ENCODE data around the gene ZNF518A.

Gene ZNF518A, protein sequence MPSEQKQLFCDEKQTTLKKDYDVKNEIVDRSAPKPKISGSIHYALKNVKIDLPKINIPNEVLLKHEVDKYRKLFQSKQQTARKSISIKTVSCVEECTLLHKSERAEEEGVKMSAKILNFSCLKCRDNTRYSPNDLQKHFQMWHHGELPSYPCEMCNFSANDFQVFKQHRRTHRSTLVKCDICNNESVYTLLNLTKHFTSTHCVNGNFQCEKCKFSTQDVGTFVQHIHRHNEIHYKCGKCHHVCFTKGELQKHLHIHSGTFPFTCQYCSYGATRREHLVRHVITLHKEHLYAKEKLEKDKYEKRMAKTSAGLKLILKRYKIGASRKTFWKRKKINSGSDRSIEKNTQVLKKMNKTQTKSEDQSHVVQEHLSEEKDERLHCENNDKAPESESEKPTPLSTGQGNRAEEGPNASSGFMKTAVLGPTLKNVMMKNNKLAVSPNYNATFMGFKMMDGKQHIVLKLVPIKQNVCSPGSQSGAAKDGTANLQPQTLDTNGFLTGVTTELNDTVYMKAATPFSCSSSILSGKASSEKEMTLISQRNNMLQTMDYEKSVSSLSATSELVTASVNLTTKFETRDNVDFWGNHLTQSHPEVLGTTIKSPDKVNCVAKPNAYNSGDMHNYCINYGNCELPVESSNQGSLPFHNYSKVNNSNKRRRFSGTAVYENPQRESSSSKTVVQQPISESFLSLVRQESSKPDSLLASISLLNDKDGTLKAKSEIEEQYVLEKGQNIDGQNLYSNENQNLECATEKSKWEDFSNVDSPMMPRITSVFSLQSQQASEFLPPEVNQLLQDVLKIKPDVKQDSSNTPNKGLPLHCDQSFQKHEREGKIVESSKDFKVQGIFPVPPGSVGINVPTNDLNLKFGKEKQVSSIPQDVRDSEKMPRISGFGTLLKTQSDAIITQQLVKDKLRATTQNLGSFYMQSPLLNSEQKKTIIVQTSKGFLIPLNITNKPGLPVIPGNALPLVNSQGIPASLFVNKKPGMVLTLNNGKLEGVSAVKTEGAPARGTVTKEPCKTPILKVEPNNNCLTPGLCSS (N-terminal part only)

DNA sequence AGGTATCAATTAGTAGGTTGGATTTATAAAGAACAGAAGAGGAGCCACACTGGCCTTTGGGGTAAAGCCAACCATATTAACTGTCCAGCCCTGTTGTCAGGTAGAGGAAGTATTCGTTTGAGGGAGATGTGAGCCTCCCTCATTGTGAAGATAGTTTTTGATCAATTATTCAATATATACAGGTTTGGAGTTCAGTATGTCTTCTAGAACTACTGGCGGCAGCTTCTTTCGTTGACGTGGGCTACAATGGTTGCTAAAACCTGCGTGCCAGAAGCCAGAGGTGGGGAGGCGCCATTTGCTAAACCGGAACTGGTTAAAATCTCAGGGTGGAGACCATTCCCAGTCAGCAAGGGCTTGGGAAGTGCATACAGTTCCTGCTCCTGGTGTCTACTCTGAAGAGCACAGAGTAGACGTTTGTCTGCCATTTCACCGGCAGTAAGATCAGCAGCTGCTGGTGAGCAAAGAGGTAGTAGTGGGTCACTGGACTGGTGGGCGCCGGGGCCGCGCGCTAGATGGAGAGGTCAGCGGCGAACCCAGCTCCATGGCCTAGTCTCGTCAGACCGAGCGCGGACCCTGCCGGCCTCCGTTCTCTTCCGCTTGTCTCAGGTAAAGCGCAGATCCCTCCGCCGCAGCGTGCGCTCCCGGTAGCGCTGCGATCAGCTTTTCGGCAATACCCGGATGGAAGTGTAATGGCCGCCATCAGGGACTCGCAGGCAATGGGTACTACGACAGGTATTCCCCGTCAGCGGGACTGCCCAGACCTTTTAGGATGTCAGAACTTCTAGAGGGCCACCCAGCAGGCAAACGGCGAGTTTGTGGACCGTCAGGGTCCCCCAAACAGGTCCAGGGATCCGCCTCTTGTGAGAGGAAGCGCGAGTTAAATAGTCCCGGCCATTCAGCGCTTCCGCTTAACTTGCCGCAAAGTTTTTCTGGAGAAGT lies at the start of gene ZNF518A:
ZNF518A (plus strand) TSS at position 911 of the 939 bp plus-strand sequence. CDS start 26,026 bp downstream, outside the sequence.
- peak; percentile 78 for DNase-seq

DNA sequence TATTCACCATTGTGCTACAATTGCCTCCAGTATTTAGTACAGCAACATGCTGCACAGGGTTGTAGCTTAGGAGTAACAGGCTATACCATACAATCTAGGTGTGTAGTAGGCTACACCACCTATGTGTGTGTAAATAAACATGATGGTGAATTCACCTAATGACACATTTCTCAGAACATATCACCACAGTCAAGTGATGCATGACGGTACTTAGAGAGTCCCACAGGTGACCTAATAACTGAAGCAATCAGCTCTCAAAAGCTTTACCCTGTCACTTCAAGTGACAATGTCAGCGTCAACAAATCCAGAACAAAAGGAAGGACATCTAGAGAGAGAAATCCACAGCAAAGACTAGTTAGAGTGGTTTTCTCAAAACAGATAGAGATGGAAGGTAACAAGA lies 47.9 kb upstream of the ZNF518A start:
- DNase-seq, result no peak

DNA sequence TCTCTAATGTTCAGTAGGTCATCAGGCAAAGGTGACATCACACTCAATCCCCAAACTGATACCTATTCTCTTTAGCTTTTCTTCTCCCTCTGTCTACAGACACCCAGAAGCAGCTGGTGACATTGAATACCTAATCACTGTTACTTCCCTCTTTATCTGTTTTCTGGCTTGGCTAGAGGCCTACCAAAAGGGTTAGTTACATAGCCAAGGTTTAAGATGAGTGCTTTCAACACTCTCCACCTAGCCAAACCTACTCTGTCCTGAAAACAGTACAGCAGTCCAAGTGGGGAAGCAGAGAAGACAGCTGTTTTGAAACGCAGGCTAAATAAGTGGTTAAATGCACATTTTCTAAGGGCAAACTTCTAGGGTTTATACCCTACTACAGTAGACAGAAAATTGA lies 47.3 kb upstream of the ZNF518A start:
- no peak for DNase-seq

DNA sequence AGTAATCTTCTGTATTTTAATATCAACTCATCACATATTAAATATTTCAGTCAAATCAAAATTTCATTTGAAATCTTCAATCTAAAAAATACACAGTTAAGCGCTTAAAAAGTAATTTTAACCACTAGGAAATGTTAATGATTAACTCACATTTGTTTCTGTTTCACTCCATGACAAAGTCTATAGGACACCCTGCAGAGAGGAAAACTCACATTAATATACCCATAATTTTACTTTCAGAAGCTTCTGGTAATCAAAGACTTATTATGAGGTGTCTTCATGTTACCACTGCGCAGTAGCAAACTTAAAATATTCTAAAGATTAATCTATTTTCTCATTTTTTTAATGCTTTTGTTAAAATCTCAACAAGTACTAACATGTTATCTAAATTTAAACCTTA lies 41.0 kb upstream of the ZNF518A start:
- no peak for DNase-seq

DNA sequence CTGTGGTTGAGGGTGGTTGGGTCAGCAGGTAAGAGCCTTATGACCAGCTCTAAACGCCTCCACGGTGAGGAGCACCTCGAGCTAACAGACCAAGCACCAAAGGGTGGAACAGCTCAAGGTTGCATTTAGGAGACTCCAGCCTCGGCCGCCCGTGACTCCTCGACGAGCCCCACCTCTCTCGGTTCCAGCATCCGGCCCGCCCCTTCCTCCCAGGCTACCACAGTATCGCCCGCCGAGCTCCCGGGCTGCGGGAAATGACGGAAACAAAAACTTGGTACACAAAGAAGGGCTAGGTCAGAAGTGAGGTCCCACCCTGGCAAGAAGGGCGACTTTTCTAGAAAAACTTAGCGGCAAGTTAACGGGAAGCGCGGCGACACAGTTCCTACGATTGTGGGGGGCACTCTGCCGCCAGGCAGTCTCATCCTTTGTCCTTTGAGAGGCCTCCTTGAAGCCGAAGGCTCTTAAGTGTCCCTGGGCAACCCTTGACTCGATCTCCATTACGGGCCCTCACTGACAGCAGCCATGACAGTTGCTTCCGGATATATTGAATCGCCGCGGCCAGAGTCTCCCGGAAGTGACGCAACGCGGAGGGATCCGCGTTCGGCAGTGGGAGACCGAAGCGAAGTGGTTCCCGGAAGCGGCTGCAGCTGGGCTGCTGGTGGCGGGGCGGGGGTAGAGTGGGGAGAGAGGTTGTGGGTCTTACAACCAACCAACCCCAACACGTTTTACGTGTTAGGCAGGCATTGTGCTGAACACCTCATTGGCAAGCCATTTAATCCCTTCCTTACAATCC lies 40.2 kb upstream of the ZNF518A start:
- DNase-seq, result peak; percentile 76

DNA sequence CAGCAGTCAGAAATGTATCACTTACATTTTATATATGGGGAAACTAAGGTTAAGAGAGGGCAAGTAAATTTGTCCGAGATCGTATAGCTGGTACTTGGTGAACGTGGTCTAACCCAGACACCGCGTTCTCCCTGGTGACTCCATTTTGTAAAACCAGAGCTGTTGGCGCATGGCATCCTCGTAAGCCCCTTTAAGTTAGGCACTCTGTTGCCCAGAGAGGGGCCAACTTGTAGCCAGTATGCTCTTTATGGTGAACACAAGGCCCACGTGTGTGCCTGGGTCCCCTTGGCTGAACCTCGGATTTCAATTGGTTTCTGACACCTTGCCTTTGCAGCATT lies 39.7 kb upstream of the ZNF518A start:
- no peak for DNase-seq

DNA sequence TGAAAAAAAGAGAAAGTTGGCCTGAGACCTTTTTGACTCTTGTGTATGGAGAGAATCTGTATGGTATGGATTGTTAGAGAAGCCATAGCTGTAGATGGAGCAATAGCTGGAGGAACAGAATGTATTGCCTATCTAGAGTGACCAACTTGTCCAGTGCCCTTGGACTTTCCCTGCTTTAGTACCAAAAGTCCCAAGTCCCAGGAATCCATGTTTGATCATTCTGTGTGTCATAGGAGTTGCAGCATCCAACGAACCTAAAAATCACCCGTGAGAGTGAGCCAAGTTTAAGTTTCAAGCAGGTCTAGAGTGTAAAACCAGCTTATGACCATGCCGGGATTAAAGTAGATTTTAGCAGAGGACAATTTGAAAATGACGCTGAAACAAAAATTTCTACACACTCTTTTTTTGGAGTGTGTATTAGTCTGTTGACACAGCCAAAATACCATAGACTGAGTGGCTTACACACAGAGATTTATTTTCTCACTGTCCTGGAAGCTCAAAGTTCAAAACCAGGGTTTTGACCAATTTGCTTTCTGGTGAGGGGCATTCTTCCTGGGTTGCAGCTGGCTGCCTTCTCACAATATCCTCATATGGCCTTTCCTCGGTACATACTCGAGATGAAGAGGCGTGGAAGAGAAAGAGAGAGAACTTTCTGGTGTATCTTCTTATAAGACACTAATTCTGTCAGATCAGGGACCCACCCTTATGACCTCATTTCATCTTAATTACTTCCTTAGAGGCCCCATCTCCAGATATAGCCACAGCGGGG lies 36.9 kb upstream of the ZNF518A start:
- DNase-seq, result no peak

DNA sequence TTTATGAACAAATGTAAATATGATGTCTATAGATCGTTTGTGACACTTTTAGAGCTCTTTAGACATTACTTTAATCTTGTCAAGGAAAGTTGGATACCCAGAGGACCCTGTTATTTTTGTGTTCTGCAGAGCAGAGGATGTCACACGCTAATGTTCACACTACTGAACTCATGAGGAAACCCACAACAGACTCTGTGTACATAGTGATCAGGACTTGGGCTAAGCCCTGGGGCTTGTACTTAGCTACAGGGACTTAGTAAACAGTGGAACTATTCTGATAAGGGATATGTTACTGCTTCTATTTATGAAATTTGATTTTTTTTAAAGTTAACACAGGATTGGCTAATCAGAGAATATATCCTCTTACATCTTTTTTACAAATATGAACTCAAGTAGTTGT lies 36.1 kb upstream of the ZNF518A start:
- DNase-seq, result no peak

DNA sequence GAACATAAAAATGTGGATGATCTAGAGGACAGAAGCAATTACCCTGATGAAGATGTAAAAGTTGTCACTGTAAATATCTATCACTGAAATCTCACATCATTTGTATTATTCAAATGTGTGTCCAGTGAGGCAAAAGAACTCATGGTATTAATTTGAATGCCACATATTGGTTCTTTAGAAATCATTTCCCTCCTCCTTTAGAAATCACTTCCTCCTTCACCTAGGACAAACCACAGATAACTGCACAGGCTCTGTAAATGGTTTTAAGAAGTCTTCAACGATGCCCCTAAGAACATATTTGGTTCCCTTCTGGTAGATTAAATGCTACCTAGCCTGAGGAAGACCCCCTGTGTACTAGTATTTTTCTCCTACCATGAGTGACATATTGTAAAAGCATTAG lies 33.1 kb upstream of the ZNF518A start:
- DNase-seq, result no peak

DNA sequence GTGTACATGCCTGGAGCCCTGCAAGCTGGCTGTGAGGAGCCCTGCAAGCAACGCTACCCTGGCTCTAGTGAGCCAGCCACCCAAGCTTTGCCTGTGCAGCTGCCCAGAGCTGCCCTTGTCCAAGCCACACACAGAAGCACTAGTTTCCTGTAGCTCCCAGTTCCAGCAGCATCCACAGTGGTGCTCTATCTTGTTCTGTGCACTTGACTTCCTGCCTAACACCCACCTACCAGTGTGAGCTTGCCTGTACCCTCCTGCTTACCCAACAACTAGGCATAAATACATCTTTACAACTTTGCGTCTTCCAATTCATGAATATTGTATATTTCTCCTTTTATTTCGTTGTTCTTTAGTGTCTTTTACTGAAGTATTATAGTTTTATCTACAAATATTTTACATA lies 32.2 kb upstream of the ZNF518A start:
- DNase-seq, result no peak

DNA sequence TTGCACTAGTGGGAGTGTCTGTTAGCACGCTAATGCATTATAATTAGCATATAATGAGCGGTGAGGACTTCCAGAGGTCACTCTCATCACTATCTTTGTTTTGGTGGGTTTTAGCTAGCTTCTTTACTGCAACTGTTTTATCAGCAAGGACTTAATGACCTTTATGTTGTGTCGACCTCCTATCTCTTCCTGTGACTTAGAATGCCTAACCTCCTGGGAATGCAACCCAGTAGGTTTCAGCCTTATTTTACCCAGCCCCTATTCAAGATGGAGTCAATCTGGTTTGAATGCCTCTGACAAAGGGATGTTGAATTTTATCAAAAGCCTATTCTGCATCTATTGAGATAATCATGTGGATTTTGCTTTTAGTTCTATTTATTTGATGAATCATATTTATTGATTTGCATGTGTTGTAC lies 22.5 kb upstream of the ZNF518A start:
- DNase-seq, result no peak

DNA sequence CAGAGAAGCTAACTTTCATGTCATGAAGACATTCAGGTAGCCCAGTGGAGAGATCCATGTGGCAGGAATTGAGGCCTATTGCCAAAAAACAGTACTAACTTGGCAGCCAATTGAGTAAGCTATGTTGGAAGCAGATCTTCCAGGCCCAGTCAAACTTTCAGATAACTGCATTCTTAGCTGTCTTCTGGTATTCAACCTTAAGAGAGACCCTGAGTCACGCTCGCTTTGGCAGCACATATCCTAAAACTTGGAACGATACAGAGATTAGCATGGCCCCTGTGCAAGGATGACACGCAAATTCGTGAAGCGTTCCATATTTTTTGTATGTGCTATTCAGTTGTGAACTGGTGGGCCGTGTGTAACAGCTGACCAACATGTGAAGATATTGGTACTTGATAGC lies 17.6 kb upstream of the ZNF518A start:
- DNase-seq, result no peak

DNA sequence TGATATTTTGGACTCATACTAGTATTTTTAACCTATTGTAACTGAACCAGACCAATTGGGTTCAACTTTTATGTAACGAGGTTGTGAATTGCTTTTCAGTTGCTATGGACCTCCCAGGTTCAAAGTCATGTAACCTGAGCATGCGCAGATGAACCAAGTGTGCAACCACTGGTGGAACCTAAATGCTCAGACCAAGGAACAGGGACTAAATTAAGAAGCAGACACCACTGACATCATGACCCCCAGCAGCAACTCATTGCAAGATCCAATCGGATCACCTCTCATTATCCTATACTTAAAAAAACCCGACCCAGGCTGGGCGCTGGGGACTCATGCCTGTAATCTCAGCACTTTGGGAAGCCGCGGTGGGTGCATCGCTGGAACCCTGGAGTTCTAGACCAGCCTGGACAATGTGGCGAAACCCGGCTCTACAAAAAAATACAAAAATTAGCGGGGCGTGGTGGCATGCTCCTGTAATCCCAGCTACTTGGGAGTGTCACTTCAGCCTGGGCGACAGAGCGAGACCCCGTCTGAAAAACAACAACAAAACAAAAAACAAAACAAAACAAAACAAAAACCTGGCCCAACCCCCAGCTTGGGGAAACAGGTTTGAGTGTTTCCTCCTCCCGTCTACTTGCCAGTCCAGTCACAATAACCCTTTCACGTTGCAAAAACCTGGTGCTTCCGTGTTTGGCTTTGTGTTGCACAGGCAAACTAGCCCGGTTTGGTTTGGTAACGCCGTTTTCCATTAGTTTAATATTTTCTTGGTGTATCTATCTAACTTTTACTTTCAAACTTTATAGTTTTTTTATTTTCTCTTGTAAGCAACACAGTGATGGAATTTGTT lies 11.3 kb upstream of the ZNF518A start:
- no peak for DNase-seq

DNA sequence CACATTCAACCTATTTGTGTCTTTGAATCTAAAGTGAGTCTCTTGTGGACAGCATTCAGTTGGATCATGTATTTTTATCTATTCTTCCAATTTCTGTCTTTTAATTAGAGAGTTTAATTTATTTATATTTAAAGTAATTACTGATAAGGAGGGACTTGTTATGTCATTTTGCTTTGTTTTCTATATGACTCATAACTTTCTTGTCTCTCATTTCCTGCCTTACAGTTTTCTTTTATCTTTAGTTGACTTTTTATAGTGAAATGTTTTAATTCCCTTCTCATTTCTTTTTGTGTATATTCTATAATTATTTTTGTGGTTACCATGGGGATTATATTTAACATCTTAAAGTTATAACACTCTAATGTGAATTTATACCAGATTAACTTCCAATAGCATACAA lies 7.3 kb upstream of the ZNF518A start:
- no peak for DNase-seq

DNA sequence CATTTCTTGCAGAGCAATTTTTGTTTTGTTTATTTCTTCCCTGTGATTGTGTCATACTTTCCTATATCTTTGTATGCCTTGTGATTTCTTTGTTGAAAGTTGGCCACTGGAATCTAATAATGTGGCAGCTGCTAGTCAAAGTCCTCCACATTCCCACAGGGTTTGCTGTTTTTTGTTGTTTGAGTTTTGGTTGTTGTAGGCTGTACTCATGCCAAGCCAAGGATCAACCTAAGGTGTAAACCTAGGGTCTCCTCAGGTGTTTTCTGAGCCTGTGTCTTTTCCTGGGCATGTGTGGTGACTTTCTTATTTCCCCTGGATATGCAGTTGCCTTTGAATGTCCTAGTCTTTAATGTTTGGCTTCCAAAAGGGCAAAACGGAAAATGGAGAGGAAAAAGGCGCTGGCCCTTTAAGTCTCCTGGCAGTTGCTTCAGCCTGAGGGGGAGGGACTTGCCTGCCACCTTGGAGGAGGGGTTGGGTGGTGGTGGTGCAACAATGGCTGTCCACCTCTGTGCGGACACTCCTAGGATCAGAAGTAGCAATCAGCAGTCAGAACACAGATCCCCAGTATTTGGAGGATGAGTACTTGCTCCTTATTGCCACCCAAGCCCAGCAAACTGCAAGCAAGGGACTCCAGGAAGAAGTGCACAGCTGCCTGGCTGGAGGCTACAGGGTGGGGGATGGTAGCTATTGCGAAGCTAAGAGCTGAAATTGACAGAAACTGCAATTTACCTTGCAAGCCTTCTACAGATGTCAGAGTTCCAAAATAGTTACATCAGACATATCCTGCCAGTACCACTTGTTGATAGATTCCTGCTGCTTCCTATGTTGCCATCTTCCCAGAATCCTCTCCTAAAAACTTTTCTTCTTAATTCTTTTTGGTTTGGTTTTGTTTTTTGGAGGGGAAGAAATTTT lies 5.6 kb upstream of the ZNF518A start:
- no peak for DNase-seq

DNA sequence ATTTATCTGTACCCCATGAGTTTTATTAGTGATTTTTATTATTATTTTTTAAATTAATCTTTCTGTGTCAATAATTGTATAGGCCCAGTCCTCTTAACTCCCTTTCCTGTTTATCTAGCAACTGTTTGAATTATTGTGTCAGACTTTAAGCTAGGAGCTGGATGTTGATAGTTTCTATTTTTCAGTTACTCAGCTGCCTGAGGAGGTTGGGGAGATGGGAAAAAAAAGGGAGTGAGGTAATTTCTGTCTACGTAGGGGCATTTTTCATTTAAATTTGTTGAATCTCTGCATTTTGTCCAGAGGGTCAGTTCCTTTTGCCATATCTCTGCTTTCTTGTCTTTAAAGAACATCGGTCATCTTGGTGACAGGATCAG lies 5.0 kb upstream of the ZNF518A start:
- DNase-seq, result no peak

DNA sequence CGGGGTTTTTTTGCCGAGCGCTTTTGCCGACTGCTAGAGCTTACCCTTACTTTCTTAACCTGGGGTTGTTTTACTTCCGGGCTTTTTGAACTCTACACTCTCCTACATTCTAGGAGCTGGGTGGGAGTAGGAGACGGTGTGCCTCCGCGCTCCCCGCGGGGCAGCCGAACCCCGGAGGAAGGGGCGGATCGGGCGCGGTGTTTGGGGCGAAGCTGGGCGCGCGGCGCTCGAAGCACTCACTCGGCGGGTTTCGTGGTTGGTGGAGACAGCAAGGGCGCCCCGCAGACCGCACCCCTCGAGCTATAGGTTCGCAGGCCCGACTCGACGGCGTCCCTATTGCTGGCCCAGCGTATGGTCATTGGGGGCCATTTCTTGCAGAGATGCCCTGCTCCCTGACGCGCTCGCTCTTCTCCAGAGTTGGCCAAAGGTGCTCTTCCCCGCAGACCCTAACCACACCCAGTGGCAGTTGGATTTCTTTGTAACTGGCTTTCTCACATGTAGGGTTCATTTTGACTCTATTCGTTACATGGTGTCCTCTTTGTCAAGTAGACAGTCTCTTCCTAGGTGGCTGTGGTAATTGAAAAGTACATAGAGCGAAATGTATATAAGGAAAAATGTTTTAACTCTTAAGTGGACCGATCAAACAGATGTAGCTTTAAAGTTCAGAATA lies 364 bp downstream of the ZNF518A start:
- DNase-seq, result peak; percentile 4

DNA sequence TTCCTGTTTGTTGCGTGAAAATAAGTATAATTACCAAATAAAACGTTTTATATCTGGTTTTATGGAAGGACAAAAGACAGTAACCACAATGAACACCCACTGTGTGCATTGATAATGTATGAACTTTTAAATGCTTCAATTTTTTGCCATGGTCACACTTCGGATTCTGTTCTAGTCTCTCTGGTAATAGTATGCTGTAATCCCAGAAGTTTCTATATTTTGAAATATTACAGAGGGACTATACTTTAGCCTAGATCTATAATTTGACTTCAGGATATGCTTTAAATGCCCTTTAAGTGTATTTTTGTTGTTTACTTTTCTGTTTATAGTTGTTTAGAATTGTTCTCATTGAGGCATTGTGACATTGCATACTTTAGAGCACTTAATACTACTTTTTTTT lies 1.5 kb downstream of the ZNF518A start:
- no peak for DNase-seq

Data from NCI-H2107 (cell line).